Measurements from ENCODE around the gene ZNF678.

ZNF678 gene

DNA sequence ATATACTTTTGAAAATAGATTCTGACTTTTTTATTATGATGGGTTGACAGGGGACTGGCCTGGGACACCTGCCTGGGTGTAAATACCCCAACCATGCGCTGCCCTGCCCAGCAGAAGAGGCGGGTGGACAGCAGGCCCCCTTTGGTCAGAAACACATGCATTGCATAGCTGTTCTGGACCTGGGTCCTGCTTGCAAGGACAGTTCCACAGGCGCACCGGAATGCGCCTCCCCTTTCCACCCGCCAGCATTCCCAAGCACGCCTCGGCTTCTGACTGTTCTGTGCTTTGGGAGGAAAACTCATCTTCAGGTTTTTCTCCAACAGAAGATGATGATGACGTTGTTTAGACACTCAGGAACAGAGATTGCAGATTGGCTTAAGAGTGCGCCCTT is 428 bp upstream of the ZNF678 start:
- TF ChIP-seq POLR2AphosphoS5 (IDR thresholded peaks at IDR 0.05; ENCODE audit: low read depth, low read length) (no peak), REST (IDR thresholded peaks at IDR 0.05; ENCODE audit: insufficient read depth in 1 of 2, low read depth in 2 of 2, low read length in 2 of 2) (no peak), TAF1 (IDR thresholded peaks at IDR 0.05; ENCODE audit: borderline replicate concordance, insufficient read depth, low read length) (no peak), SIN3A (IDR thresholded peaks at IDR 0.05; ENCODE audit: borderline replicate concordance, insufficient read depth, low read length) (no peak), FOXP2 (optimal IDR thresholded peaks at IDR 0.05; ENCODE audit: borderline replicate concordance, extremely low read depth, extremely low read length, insufficient read depth) (no peak)

DNA sequence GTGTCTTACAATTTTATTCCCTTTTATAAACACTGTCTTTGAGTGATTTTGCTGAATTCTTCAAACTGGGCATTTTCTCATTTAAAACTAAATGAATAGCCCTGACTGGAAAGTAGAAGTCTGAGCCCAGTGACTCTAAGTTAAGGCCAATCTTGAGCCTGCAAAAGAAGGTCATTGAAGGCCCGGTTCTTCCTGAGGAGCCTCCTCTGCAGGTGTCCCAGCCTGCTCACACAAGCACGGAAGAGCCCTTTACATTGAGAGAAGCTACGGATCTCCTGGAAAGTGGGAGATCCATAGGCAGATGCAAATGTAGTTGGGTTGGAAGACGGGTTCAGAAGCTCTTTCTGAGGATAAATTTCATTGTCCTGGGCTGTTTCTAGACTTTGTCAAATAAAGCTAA is 3.9 kb downstream of the ZNF678 start:
- TF ChIP-seq POLR2AphosphoS5 (IDR thresholded peaks at IDR 0.05; ENCODE audit: low read depth, low read length) (no peak), SIN3A (IDR thresholded peaks at IDR 0.05; ENCODE audit: borderline replicate concordance, insufficient read depth, low read length) (no peak), TAF1 (IDR thresholded peaks at IDR 0.05; ENCODE audit: borderline replicate concordance, insufficient read depth, low read length) (no peak), REST (IDR thresholded peaks at IDR 0.05; ENCODE audit: insufficient read depth in 1 of 2, low read depth in 2 of 2, low read length in 2 of 2) (no peak), FOXP2 (optimal IDR thresholded peaks at IDR 0.05; ENCODE audit: borderline replicate concordance, extremely low read depth, extremely low read length, insufficient read depth) (no peak)

DNA sequence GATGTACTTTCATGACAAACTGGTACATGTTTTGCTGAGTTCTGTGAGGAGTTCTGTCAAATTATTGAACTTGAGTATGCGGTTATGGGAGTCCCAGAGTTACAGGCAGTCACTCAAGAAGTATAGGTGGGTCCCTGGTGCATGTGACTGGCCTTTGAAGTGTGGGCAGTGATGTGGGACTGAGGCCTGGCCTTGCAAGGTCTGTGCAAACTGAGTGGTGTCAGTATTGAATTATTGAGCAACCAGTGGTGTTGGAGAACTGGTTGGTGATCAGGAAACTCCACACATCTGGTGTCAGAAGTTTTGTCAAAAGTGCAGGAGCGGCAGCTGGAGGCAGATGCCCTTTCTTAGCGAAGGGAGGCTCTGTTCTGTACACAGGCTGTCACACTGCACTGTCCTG is 5.2 kb downstream of the ZNF678 start:
- no peak for TF ChIP-seq POLR2AphosphoS5 (IDR thresholded peaks at IDR 0.05; ENCODE audit: low read depth, low read length)
- TF ChIP-seq REST (IDR thresholded peaks at IDR 0.05; ENCODE audit: insufficient read depth in 1 of 2, low read depth in 2 of 2, low read length in 2 of 2), result no peak
- no peak for TF ChIP-seq SIN3A (IDR thresholded peaks at IDR 0.05; ENCODE audit: borderline replicate concordance, insufficient read depth, low read length)
- no peak for TF ChIP-seq TAF1 (IDR thresholded peaks at IDR 0.05; ENCODE audit: borderline replicate concordance, insufficient read depth, low read length)
- TF ChIP-seq FOXP2 (optimal IDR thresholded peaks at IDR 0.05; ENCODE audit: borderline replicate concordance, extremely low read depth, extremely low read length, insufficient read depth), result no peak

- no peak for TF ChIP-seq POLR2AphosphoS5 (IDR thresholded peaks at IDR 0.05; ENCODE audit: low read depth, low read length)
- no peak for TF ChIP-seq TAF1 (IDR thresholded peaks at IDR 0.05; ENCODE audit: borderline replicate concordance, insufficient read depth, low read length)
- TF ChIP-seq FOXP2 (optimal IDR thresholded peaks at IDR 0.05; ENCODE audit: borderline replicate concordance, extremely low read depth, extremely low read length, insufficient read depth), result no peak
- TF ChIP-seq REST (IDR thresholded peaks at IDR 0.05; ENCODE audit: insufficient read depth in 1 of 2, low read depth in 2 of 2, low read length in 2 of 2), result no peak
- no peak for TF ChIP-seq SIN3A (IDR thresholded peaks at IDR 0.05; ENCODE audit: borderline replicate concordance, insufficient read depth, low read length)
These were observed 9.4 kb downstream of the ZNF678 start for GRCh38 chr1:227572752-227573151.

GRCh38 chr1:227574926-227575325 is 11.6 kb downstream of the ZNF678 start:
- TF ChIP-seq SIN3A (IDR thresholded peaks at IDR 0.05; ENCODE audit: borderline replicate concordance, insufficient read depth, low read length) (no peak), FOXP2 (optimal IDR thresholded peaks at IDR 0.05; ENCODE audit: borderline replicate concordance, extremely low read depth, extremely low read length, insufficient read depth) (no peak), TAF1 (IDR thresholded peaks at IDR 0.05; ENCODE audit: borderline replicate concordance, insufficient read depth, low read length) (no peak), POLR2AphosphoS5 (IDR thresholded peaks at IDR 0.05; ENCODE audit: low read depth, low read length) (no peak), REST (IDR thresholded peaks at IDR 0.05; ENCODE audit: insufficient read depth in 1 of 2, low read depth in 2 of 2, low read length in 2 of 2) (no peak)

All from PFSK-1 (cell line).